ENCODE results near the gene MSX2. TPM values are rescaled to one million over a fixed set of nuclear protein-coding genes. Genes with fewer than 3 reads are reported as not detected.

Gene MSX2
- total RNA-seq, 1 donor from 2014 or later = 3.7 TPM

GRCh38 chr5:174737330-174737729, 12.9 kb downstream of the MSX2 start:
- DNase-seq (ENCODE audit: low read depth) = no peak
- H3K4me3 ChIP-seq (ENCODE audit: low read depth, low read length) = no peak overlapping the region
- no peak for TF ChIP-seq CTCF (conservative IDR thresholded peaks at IDR 0.05; ENCODE audit: low read depth, low read length)

DNA sequence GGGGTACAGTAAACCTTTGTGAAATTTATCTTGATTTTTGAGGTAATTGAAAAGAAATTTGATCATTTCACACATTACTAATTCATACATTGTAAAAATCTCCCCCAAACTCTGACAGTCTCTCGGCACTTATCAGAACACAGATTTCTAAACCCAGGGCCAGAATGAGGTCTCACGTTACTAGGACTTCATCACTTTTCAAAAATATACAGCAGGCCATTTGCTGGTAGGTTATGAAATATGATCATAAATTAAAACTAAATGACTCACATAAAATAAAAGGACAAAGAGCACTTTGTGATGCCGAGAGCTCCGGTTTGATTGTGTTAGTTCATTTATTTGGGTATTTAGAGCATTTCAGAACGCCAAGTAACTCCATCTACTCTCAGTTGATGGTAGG, 17.0 kb downstream of the MSX2 start:
- no peak for DNase-seq (ENCODE audit: low read depth)

DNA sequence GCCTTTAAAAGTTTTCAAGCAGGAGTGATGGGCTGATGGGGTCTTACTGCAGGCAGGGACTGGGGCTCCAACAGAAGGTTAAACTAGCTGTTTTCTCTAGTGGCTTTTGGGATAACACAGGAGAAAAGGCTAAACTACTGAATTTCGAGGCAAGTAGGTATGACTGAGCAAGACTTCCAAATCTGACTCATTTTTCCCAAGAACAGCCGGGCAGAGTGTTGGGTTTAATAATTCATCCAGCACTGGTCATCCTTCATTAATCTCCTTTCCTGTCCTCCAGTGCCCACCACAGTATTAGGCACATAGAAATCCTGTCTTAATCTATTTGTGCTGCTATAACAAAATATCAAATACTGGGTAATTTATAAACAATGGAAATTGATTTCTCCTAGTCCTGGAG, 20.5 kb downstream of the MSX2 start:
- DNase-seq (ENCODE audit: low read depth) = no peak
- H3K4me3 ChIP-seq (ENCODE audit: low read depth, low read length) = no peak overlapping the region
- TF ChIP-seq CTCF (conservative IDR thresholded peaks at IDR 0.05; ENCODE audit: low read depth, low read length) = no peak

More for the DNA sequence above, 17.0 kb downstream of the MSX2 start:
- no peak for TF ChIP-seq CTCF (conservative IDR thresholded peaks at IDR 0.05; ENCODE audit: low read depth, low read length)
- no peak overlapping the region for H3K4me3 ChIP-seq (ENCODE audit: low read depth, low read length)

GRCh38 chr5:174745590-174746103, 21.3 kb downstream of the MSX2 start:
- H3K4me3 ChIP-seq (ENCODE audit: low read depth, low read length) = no peak overlapping the region
- no peak for DNase-seq (ENCODE audit: low read depth)
- TF ChIP-seq CTCF (conservative IDR thresholded peaks at IDR 0.05; ENCODE audit: low read depth, low read length) = no peak

DNA sequence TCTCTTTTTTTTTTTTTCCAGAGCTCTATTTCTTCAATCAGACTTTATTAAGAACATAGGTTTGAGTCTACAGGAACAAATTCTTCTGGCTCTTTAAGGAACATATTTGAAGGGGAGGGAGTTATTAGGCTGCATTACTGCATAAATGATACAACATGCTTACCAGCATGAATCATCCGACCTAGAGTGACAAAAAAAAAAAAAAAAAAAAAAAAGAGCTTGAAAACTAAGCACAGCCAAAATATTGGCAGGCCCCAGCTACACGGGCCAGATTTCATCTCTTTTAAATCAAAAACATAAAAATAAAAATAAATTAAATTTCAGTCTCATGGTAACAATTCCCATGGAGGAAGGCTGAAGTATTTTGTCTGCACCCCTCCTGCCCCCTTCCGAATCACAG, 26.3 kb downstream of the MSX2 start:
- DNase-seq (ENCODE audit: low read depth) = no peak
- no peak for TF ChIP-seq CTCF (conservative IDR thresholded peaks at IDR 0.05; ENCODE audit: low read depth, low read length)
- peak overlapping the region; percentile 45 for H3K4me3 ChIP-seq (ENCODE audit: low read depth, low read length)

DNA sequence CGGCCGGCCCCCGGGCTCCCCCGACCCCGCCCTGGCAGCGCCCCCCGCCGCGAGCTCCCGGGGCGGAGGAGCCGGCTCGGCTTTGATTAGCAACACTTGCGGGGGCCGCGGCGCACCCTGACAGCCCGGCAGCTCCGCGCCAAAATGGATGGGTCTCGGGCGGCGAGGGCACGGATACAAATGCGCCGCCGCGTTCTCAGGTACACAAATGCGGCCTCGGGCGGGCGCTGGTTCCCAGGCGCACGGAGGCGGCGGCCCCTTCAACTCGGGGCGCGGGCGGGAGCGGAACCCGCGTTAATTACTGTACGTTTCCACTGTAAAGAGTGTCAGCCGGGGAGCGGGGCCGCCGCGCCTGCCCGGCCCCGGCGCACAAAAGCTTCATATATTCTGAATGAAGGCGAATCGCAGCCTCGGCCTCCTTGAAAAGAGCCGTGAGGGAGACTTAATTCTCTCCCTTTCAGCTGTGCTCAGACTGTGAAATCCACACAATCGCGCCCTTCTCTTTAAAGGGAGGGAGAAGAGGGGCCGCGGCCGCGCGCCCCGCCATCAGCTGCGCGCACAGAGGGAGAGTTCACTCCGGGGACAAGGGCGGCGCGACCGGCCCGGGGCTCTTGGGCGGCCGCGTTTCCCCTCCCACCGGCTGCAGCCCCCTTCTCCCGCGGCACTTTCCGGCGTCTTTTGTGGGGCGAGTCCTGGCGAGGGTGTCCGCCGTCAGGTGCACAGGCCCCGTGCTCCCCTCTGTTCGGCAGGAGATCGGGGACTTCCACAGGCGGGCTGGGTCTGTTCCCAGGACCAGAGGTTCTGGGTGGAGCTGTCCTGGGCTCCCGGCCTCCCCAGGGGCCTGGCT, 27.0 kb downstream of the MSX2 start:
- DNase-seq (ENCODE audit: low read depth) = no peak
- no peak for TF ChIP-seq CTCF (conservative IDR thresholded peaks at IDR 0.05; ENCODE audit: low read depth, low read length)
- H3K4me3 ChIP-seq (ENCODE audit: low read depth, low read length) = peak overlapping the region; percentile 45

GRCh38 chr5:174752121-174752520, 27.7 kb downstream of the MSX2 start:
- no peak for TF ChIP-seq CTCF (conservative IDR thresholded peaks at IDR 0.05; ENCODE audit: low read depth, low read length)
- no peak overlapping the region for H3K4me3 ChIP-seq (ENCODE audit: low read depth, low read length)
- no peak for DNase-seq (ENCODE audit: low read depth)
